K562 (cell line): ENCODE results near the gene PMVK. TPM values are rescaled to one million over a fixed set of nuclear protein-coding genes. Genes with fewer than 3 reads are reported as not detected.
A peak's percentile ranks its signal among the peaks of the same experiment; 100 is the strongest.

Experiments used
- CBX1 ChIP-seq: sonication (generic); IDR thresholded peaks from 2 replicates; pipeline ENCODE4 v1.6.1; 2016; ENCODE audit warnings: antibody characterized with exemption, low read depth, mild to moderate bottlenecking
- DDX20 ChIP-seq: fragments of 450-650 bp; IDR thresholded peaks from 2 replicates; pipeline ENCODE4 v1.6.1; 2016; ENCODE audit warnings: missing genetic modification characterization, low read depth, mild to moderate bottlenecking, missing compliant biosample characterization, moderate library complexity
- DPF2 ChIP-seq: fragments of 450-650 bp; IDR thresholded peaks from 2 replicates; pipeline ENCODE4 v1.6.1; 2016
- EZH2 ChIP-seq: IDR thresholded peaks from 2 replicates; pipeline ENCODE4 v1.6.1; 2012; ENCODE audit warnings: low read depth, mild to moderate bottlenecking, inconsistent platforms, low read length, borderline replicate concordance
- HBP1 ChIP-seq: fragments of 450-650 bp; formaldehyde crosslinking; IDR thresholded peaks from 2 replicates; pipeline ENCODE4 v1.4.0; 2022; ENCODE audit warnings: missing genetic modification characterization
- HNRNPLL ChIP-seq: fragments of 200-400 bp; formaldehyde crosslinking; IDR thresholded peaks from 2 replicates; pipeline ENCODE4 v1.6.1; 2017; ENCODE audit warnings: low read length, low read depth, mild to moderate bottlenecking; ENCODE audit not compliant: poor library complexity, severe bottlenecking
- JUN ChIP-seq, 2 experiments: sonication (generic) in 1 of 2; formaldehyde crosslinking in 1 of 2; IDR thresholded peaks; 2 replicates each; pipeline versions ENCODE4 v1.6.1 to v1.8.0; 2012 to 2022; ENCODE audit warnings: borderline replicate concordance in 2 of 2, mild to moderate bottlenecking in 2 of 2, improper control_type of control experiment in 1 of 2, low read depth in 1 of 2, low read length in 1 of 2, missing genetic modification reagents in 1 of 2
- NFIC ChIP-seq: fragments of 450-650 bp; IDR thresholded peaks from 2 replicates; pipeline ENCODE4 v1.6.1; 2017; ENCODE audit warnings: mild to moderate bottlenecking, inconsistent platforms
- NFRKB ChIP-seq: fragments of 450-650 bp; IDR thresholded peaks from 2 replicates; pipeline ENCODE4 v1.6.1; 2016; ENCODE audit warnings: low read depth
- PHB ChIP-seq: fragments of 250-450 bp; sonication (Bioruptor Pico); IDR thresholded peaks from 2 replicates; pipeline ENCODE4 v1.5.0; 2021
- RBFOX2 ChIP-seq: fragments of 200-400 bp; formaldehyde crosslinking; IDR thresholded peaks from 2 replicates; pipeline ENCODE4 v1.6.1; 2017; ENCODE audit warnings: low read depth, mild to moderate bottlenecking, low read length, moderate library complexity
- SIN3A ChIP-seq, 2 experiments: fragments of 150-350 bp in 1 of 2; IDR thresholded peaks; 2 replicates each; pipeline ENCODE4 v1.6.1; 2011 to 2016; ENCODE audit warnings: borderline replicate concordance in 2 of 2, low read depth in 2 of 2, low read length in 2 of 2, mild to moderate bottlenecking in 2 of 2, moderate library complexity in 2 of 2; ENCODE audit not compliant: control insufficient read depth in 1 of 2
- TEAD1 ChIP-seq, 2 experiments: fragments of 450-650 bp in 1 of 2; sonication (generic) in 1 of 2; formaldehyde crosslinking; IDR thresholded peaks; 2 replicates each; pipeline versions ENCODE4 v1.4.0 to v1.8.0; 2020 to 2022; ENCODE audit warnings: mild to moderate bottlenecking in 2 of 2, missing genetic modification reagents in 1 of 2
- USF1 ChIP-seq: sonication (generic); formaldehyde crosslinking; IDR thresholded peaks from 2 replicates; pipeline ENCODE4 v1.9.0; 2022; ENCODE audit warnings: mild to moderate bottlenecking, missing genetic modification reagents
- YY1 ChIP-seq, 3 experiments: IDR thresholded peaks; 2 replicates each; pipeline ENCODE4 v1.6.1; 2011; ENCODE audit warnings: low read length in 2 of 3, mild to moderate bottlenecking in 2 of 3, moderate library complexity in 2 of 3, borderline replicate concordance in 1 of 3, control low read depth in 1 of 3, low read depth in 1 of 3; ENCODE audit not compliant: insufficient read depth in 3 of 3, insufficient replicate concordance in 2 of 3, control insufficient read depth in 1 of 3, insufficient read length in 1 of 3; ENCODE audit errors: extremely low read depth in 1 of 3
- ZNF175 ChIP-seq: fragments of 200-800 bp; sonication (Bioruptor generic); IDR thresholded peaks from 2 replicates; pipeline ENCODE4 v1.6.1; 2016; ENCODE audit warnings: low read depth, mild to moderate bottlenecking, missing genetic modification characterization, missing compliant biosample characterization
- ZNF316 ChIP-seq: fragments of 450-650 bp; IDR thresholded peaks from 2 replicates; pipeline ENCODE4 v1.6.1; 2016
- ZNF717 ChIP-seq: fragments of 250-450 bp; sonication (Bioruptor Pico); IDR thresholded peaks from 2 replicates; pipeline ENCODE4 v1.5.0; 2021
- polyA plus RNA-seq, 8 experiments: library from polyadenylated mRNA; depleted of rRNA in 4 of 8; stranded (reverse) in 5 of 8; unstranded in 3 of 8; fragments of >200 nt; fragmentation: Nextera tagmentation in 2 of 8; fragmentation: Illumina TruSeq in 1 of 8; extraction: Ambion mirVana in 2 of 8; extraction: Trizol in 1 of 8; gene quantifications; 2 replicates each; pipeline versions ENCODE4 v1.2.1 to v1.2.3, GENCODE V29; 2011 to 2014; ENCODE audit warnings: inconsistent platforms in 1 of 8, missing spikeins in 1 of 8
- total RNA-seq, 7 experiments: library from RNA; depleted of rRNA in 6 of 7; stranded (reverse); fragments of >200 nt in 6 of 7; fragmentation: Illumina TruSeq in 2 of 7; extraction: Trizol in 2 of 7; gene quantifications; 2 replicates each; pipeline versions ENCODE4 v1.2.1 to v1.2.3, GENCODE V29; 2011 to 2021; ENCODE audit warnings: low replicate concordance in 1 of 7
- TF ChIP-seq, protein P1 (sequence below): fragments of 250-450 bp; sonication (Bioruptor Pico); IDR thresholded peaks from 2 replicates; pipeline ENCODE4 v1.8.0; 2021; ENCODE audit warnings: borderline replicate concordance, mild to moderate bottlenecking, moderate library complexity; ENCODE audit not compliant: poor library complexity, severe bottlenecking
- TF ChIP-seq, protein P2 (sequence below): fragments of 450-650 bp; formaldehyde crosslinking; IDR thresholded peaks from 2 replicates; pipeline ENCODE4 v1.4.0; 2022; ENCODE audit warnings: mild to moderate bottlenecking, moderate library complexity
- TF ChIP-seq, protein P3 (sequence below): fragments of 450-650 bp; formaldehyde crosslinking; IDR thresholded peaks from 2 replicates; pipeline ENCODE4 v1.4.0; 2020; ENCODE audit warnings: mild to moderate bottlenecking, mixed read lengths

Gene PMVK
- total and polyA plus RNA-seq, 9 of the 15 experiments (the other 6 are each of a cell fraction or from before 2014, with no cell fraction given): 1.1 to 15.3 (median 6.3) TPM

DNA sequence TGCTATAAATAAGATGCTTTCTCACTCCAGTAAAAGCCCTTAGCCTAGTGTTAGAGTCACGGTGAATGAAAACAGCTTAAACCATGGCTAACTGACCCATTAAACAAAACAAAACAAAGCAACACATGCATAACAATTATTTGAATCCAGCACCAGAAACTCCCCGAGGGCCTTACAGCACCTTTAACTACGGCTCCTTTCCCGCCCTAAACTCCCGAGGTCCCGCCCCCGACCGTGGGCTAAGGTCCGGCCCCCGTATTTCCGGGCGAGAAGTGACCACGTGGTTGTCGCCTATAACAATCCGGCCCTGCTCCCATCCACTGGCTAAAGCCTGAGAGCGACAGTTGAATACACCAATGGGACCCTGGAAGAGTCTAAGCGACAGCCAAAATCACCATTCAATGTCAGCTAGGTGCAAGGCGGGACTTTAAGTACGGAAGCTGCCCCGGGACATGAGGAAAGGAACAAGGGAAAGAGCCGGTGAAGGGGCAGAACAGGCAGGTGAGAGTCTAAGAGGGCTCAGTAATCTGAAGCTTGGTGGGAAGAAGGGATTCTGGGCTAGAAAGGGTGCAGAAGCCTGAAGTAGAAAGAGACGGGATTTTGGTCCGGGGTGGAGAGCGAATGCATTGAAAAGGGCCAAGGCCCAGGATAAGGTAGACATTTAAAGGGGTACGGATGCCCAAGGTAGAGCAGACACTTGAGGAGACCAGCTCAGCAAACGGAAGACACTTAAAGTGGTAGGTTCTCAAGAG, 46.6 kb upstream of the PMVK start, which contains the start of gene FLAD1 (continued):
- TF ChIP-seq HBP1: peak; percentile 90
- TF ChIP-seq, protein P1, sequence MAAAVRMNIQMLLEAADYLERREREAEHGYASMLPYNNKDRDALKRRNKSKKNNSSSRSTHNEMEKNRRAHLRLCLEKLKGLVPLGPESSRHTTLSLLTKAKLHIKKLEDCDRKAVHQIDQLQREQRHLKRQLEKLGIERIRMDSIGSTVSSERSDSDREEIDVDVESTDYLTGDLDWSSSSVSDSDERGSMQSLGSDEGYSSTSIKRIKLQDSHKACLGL: peak; percentile 25
- TF ChIP-seq ZNF175 (CRISPR knock-in tag): no peak
- no peak for TF ChIP-seq DDX20 (tag)
- no peak for TF ChIP-seq JUN (IDR thresholded peaks at IDR 0.05; ENCODE audit: borderline replicate concordance, low read depth, low read length)
- no peak for TF ChIP-seq JUN (CRISPR knock-in tag; IDR thresholded peaks at IDR 0.05; ENCODE audit: borderline replicate concordance)
- TF ChIP-seq, protein P2, sequence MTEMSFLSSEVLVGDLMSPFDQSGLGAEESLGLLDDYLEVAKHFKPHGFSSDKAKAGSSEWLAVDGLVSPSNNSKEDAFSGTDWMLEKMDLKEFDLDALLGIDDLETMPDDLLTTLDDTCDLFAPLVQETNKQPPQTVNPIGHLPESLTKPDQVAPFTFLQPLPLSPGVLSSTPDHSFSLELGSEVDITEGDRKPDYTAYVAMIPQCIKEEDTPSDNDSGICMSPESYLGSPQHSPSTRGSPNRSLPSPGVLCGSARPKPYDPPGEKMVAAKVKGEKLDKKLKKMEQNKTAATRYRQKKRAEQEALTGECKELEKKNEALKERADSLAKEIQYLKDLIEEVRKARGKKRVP (CRISPR knock-in tag): no peak
- no peak for TF ChIP-seq EZH2
- peak; percentile 68 for TF ChIP-seq NFRKB
- no peak; the same call in none of the 2 replicates for TF ChIP-seq RBFOX2
- no peak for TF ChIP-seq ZNF316
- TF ChIP-seq, protein P3, sequence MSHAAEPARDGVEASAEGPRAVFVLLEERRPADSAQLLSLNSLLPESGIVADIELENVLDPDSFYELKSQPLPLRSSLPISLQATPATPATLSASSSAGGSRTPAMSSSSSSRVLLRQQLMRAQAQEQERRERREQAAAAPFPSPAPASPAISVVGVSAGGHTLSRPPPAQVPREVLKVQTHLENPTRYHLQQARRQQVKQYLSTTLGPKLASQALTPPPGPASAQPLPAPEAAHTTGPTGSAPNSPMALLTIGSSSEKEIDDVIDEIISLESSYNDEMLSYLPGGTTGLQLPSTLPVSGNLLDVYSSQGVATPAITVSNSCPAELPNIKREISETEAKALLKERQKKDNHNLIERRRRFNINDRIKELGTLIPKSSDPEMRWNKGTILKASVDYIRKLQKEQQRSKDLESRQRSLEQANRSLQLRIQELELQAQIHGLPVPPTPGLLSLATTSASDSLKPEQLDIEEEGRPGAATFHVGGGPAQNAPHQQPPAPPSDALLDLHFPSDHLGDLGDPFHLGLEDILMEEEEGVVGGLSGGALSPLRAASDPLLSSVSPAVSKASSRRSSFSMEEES (CRISPR knock-in tag): peak; percentile 85
- TF ChIP-seq ZNF717 (CRISPR knock-in tag): no peak
- no peak for TF ChIP-seq PHB (CRISPR knock-in tag)
- TF ChIP-seq CBX1: no peak
- TF ChIP-seq SIN3A (IDR thresholded peaks at IDR 0.05; ENCODE audit: borderline replicate concordance in 2 of 2, control insufficient read depth in 1 of 2, low read depth in 2 of 2, low read length in 2 of 2): peak; percentile 74 to 92; a peak in 3 of 4 replicates
- peak; percentile 96 for TF ChIP-seq USF1 (CRISPR knock-in tag)
- no peak for TF ChIP-seq DPF2
- TF ChIP-seq TEAD1 (CRISPR knock-in tag; IDR thresholded peaks at IDR 0.05): peak in 1 of 2 experiments; percentile 36; a peak in 1 of 4 replicates
- TF ChIP-seq YY1 (IDR thresholded peaks at IDR 0.05; ENCODE audit: borderline replicate concordance in 1 of 3, control insufficient read depth in 1 of 3, extremely low read depth in 1 of 3, insufficient read depth in 3 of 3, insufficient read length in 1 of 3, insufficient replicate concordance in 2 of 3, low read depth in 1 of 3, low read length in 2 of 3): peak in 1 of 3 experiments; percentile 54
- TF ChIP-seq NFIC: no peak
- TF ChIP-seq HNRNPLL: peak; percentile 26
